Measurements from ENCODE around the gene ECSCR.

ECSCR gene

GRCh38 chr5:139439013-139439903 lies 23.3 kb downstream of the ECSCR start, which contains the start of gene DNAJC18:
Gene DNAJC18, minus strand, starts transcription at chr5:139439525. Its CDS starts 80 bp downstream, at chr5:139439445.
- H3K4me1 Mint-ChIP-seq (ENCODE audit: low read depth): peaks cover 39% of the 10 kb centered on the region
- no peaks in the 10 kb centered on the region for H3K9me3 Mint-ChIP-seq (ENCODE audit: low read depth)
- no peaks in the 10 kb centered on the region for H3K27me3 Mint-ChIP-seq
- peak within 1 kb of the TSS; percentile 98 for H3K4me3 Mint-ChIP-seq
- H3K27ac Mint-ChIP-seq: peak within 1 kb of the TSS; percentile 99
- peaks cover 4% of the 10 kb centered on the region for H3K36me3 Mint-ChIP-seq

GRCh38 chr5:139438707-139439012 lies 23.9 kb downstream of the ECSCR start:
- peak overlapping the region; percentile 66 for H3K27ac Mint-ChIP-seq
- peak overlapping the region; percentile 98 for H3K4me3 Mint-ChIP-seq
- H3K9me3 Mint-ChIP-seq (ENCODE audit: low read depth): no peaks in the 10 kb centered on the region
- no peaks in the 10 kb centered on the region for H3K27me3 Mint-ChIP-seq
- H3K4me1 Mint-ChIP-seq (ENCODE audit: low read depth): peaks cover 33% of the 10 kb centered on the region
- peaks cover 4% of the 10 kb centered on the region for H3K36me3 Mint-ChIP-seq

- H3K4me3 Mint-ChIP-seq: no peak overlapping the region
- no peaks in the 10 kb centered on the region for H3K27me3 Mint-ChIP-seq
- no peaks in the 10 kb centered on the region for H3K9me3 Mint-ChIP-seq (ENCODE audit: low read depth)
- peaks cover 4% of the 10 kb centered on the region for H3K36me3 Mint-ChIP-seq
- no peak overlapping the region for H3K27ac Mint-ChIP-seq
- peaks cover 28% of the 10 kb centered on the region for H3K4me1 Mint-ChIP-seq (ENCODE audit: low read depth)
These were observed 26.9 kb downstream of the ECSCR start for GRCh38 chr5:139435676-139436075.

- H3K36me3 Mint-ChIP-seq: peaks cover 4% of the 10 kb centered on the region
- no peaks in the 10 kb centered on the region for H3K27me3 Mint-ChIP-seq
These were observed 30.8 kb downstream of the ECSCR start for GRCh38 chr5:139431706-139432105.

GRCh38 chr5:139430015-139430414 lies 32.5 kb downstream of the ECSCR start:
- H3K4me1 Mint-ChIP-seq (ENCODE audit: low read depth): peaks cover 15% of the 10 kb centered on the region
- no peak overlapping the region for H3K4me3 Mint-ChIP-seq
- peak overlapping the region; percentile 58 for H3K27ac Mint-ChIP-seq
- H3K36me3 Mint-ChIP-seq: peaks cover 4% of the 10 kb centered on the region
- H3K9me3 Mint-ChIP-seq (ENCODE audit: low read depth): no peaks in the 10 kb centered on the region
- H3K27me3 Mint-ChIP-seq: no peaks in the 10 kb centered on the region

More at GRCh38 chr5:139431706-139432105, 30.8 kb downstream of the ECSCR start:
- Mint-ChIP-seq H3K4me3 (no peak overlapping the region), H3K9me3 (ENCODE audit: low read depth) (no peaks in the 10 kb centered on the region), H3K27ac (no peak overlapping the region), H3K4me1 (ENCODE audit: low read depth) (peaks cover 15% of the 10 kb centered on the region)

GRCh38 chr5:139426203-139426885 lies 36.2 kb downstream of the ECSCR start:
- Mint-ChIP-seq H3K27me3 (no peaks in the 10 kb centered on the region), H3K4me3 (no peak overlapping the region), H3K27ac (no peak overlapping the region), H3K4me1 (ENCODE audit: low read depth) (peaks cover 19% of the 10 kb centered on the region), H3K36me3 (peaks cover 11% of the 10 kb centered on the region), H3K9me3 (ENCODE audit: low read depth) (no peaks in the 10 kb centered on the region)

- Mint-ChIP-seq H3K4me3 (no peak overlapping the region), H3K27ac (no peak overlapping the region), H3K27me3 (no peaks in the 10 kb centered on the region), H3K9me3 (ENCODE audit: low read depth) (no peaks in the 10 kb centered on the region), H3K4me1 (ENCODE audit: low read depth) (peaks cover 14% of the 10 kb centered on the region), H3K36me3 (peaks cover 11% of the 10 kb centered on the region)
These were observed 37.0 kb downstream of the ECSCR start for GRCh38 chr5:139425497-139425896.

- H3K36me3 Mint-ChIP-seq: peaks cover 13% of the 10 kb centered on the region
- H3K9me3 Mint-ChIP-seq (ENCODE audit: low read depth): no peaks in the 10 kb centered on the region
- H3K27ac Mint-ChIP-seq: no peak overlapping the region
- no peaks in the 10 kb centered on the region for H3K27me3 Mint-ChIP-seq
- peaks cover 5% of the 10 kb centered on the region for H3K4me1 Mint-ChIP-seq (ENCODE audit: low read depth)
- no peak overlapping the region for H3K4me3 Mint-ChIP-seq
These were observed 40.1 kb downstream of the ECSCR start for GRCh38 chr5:139422307-139422893.

GRCh38 chr5:139419226-139420192 lies 43.0 kb downstream of the ECSCR start:
- Mint-ChIP-seq H3K27ac (no peak overlapping the region), H3K27me3 (no peaks in the 10 kb centered on the region), H3K4me1 (ENCODE audit: low read depth) (peaks cover 25% of the 10 kb centered on the region), H3K4me3 (no peak overlapping the region), H3K9me3 (ENCODE audit: low read depth) (no peaks in the 10 kb centered on the region), H3K36me3 (peaks cover 17% of the 10 kb centered on the region)

GRCh38 chr5:139418793-139419192 lies 43.8 kb downstream of the ECSCR start:
- peaks cover 16% of the 10 kb centered on the region for H3K36me3 Mint-ChIP-seq
- H3K4me1 Mint-ChIP-seq (ENCODE audit: low read depth): peaks cover 31% of the 10 kb centered on the region
- H3K27ac Mint-ChIP-seq: no peak overlapping the region
- no peaks in the 10 kb centered on the region for H3K9me3 Mint-ChIP-seq (ENCODE audit: low read depth)
- no peaks in the 10 kb centered on the region for H3K27me3 Mint-ChIP-seq
- no peak overlapping the region for H3K4me3 Mint-ChIP-seq

- Mint-ChIP-seq H3K4me3 (no peak overlapping the region), H3K36me3 (peaks cover 18% of the 10 kb centered on the region), H3K4me1 (ENCODE audit: low read depth) (peaks cover 31% of the 10 kb centered on the region), H3K27ac (no peak overlapping the region), H3K27me3 (no peaks in the 10 kb centered on the region), H3K9me3 (ENCODE audit: low read depth) (no peaks in the 10 kb centered on the region)
These were observed 45.3 kb downstream of the ECSCR start for GRCh38 chr5:139417214-139417613.

GRCh38 chr5:139416651-139417050 lies 45.9 kb downstream of the ECSCR start:
- Mint-ChIP-seq H3K9me3 (ENCODE audit: low read depth) (no peaks in the 10 kb centered on the region), H3K27ac (peak overlapping the region; percentile 86), H3K4me1 (ENCODE audit: low read depth) (peaks cover 30% of the 10 kb centered on the region)

GRCh38 chr5:139415869-139416268 lies 46.7 kb downstream of the ECSCR start:
- H3K9me3 Mint-ChIP-seq (ENCODE audit: low read depth): no peaks in the 10 kb centered on the region
- H3K4me3 Mint-ChIP-seq: peak overlapping the region; percentile 46
- H3K27ac Mint-ChIP-seq: peak overlapping the region; percentile 86
- H3K27me3 Mint-ChIP-seq: no peaks in the 10 kb centered on the region
- H3K4me1 Mint-ChIP-seq (ENCODE audit: low read depth): peaks cover 30% of the 10 kb centered on the region
- H3K36me3 Mint-ChIP-seq: peaks cover 26% of the 10 kb centered on the region

More at GRCh38 chr5:139416651-139417050, 45.9 kb downstream of the ECSCR start:
- Mint-ChIP-seq H3K4me3 (no peak overlapping the region), H3K36me3 (peaks cover 21% of the 10 kb centered on the region), H3K27me3 (no peaks in the 10 kb centered on the region)

GRCh38 chr5:139415221-139415861 lies 47.2 kb downstream of the ECSCR start:
- Mint-ChIP-seq H3K27ac (peak overlapping the region; percentile 86), H3K36me3 (peaks cover 26% of the 10 kb centered on the region), H3K4me1 (ENCODE audit: low read depth) (peaks cover 30% of the 10 kb centered on the region), H3K27me3 (no peaks in the 10 kb centered on the region), H3K9me3 (ENCODE audit: low read depth) (no peaks in the 10 kb centered on the region), H3K4me3 (peak overlapping the region; percentile 66)

All from activated naive CD8-positive, alpha-beta T cell (primary cell).